Osteocyte (in vitro differentiated cells): Measurements from ENCODE around the gene KRT17. TPM values are rescaled to one million over a fixed set of nuclear protein-coding genes. Genes with fewer than 3 reads are reported as not detected.

Source experiments
- DNase-seq: peaks from one replicate; pipeline ENCODE4 v3.0.0; 2021; ENCODE audit warnings: mixed read lengths; ENCODE audit not compliant: unreplicated experiment; ENCODE audit errors: extremely low spot score
- H3K27ac Mint-ChIP-seq: one replicate; pipeline ENCODE4 v1.8.0; 2021; ENCODE audit warnings: mild to moderate bottlenecking, mixed read lengths; ENCODE audit not compliant: unreplicated experiment
- H3K27me3 Mint-ChIP-seq: one replicate; pipeline ENCODE4 v1.8.0; 2021; ENCODE audit warnings: mixed read lengths; ENCODE audit not compliant: unreplicated experiment
- H3K36me3 Mint-ChIP-seq: one replicate; pipeline ENCODE4 v1.8.0; 2021; ENCODE audit warnings: mixed read lengths; ENCODE audit not compliant: unreplicated experiment
- H3K4me1 Mint-ChIP-seq: one replicate; pipeline ENCODE4 v1.8.0; 2021; ENCODE audit warnings: mixed read lengths; ENCODE audit not compliant: unreplicated experiment
- H3K4me3 Mint-ChIP-seq: one replicate; pipeline ENCODE4 v1.8.0; 2021; ENCODE audit warnings: mild to moderate bottlenecking, moderate library complexity, mixed read lengths; ENCODE audit not compliant: unreplicated experiment
- H3K9me3 Mint-ChIP-seq: one replicate; pipeline ENCODE4 v1.8.0; 2021; ENCODE audit warnings: mixed read lengths; ENCODE audit not compliant: unreplicated experiment
- total RNA-seq: library from RNA; stranded (reverse); gene quantifications from 2 replicates; pipeline ENCODE4 v1.2.1, GENCODE V29; 2021
- TF ChIP-seq, protein P1 (sequence below): fragments of 200-600 bp; sonication (generic); IDR thresholded peaks from 2 replicates; pipeline ENCODE4 v1.5.0; 2021; ENCODE audit warnings: antibody characterized with exemption, mild to moderate bottlenecking, moderate library complexity

Gene KRT17
- total RNA-seq, 1 donor from 2014 or later = 40.5 TPM

DNA sequence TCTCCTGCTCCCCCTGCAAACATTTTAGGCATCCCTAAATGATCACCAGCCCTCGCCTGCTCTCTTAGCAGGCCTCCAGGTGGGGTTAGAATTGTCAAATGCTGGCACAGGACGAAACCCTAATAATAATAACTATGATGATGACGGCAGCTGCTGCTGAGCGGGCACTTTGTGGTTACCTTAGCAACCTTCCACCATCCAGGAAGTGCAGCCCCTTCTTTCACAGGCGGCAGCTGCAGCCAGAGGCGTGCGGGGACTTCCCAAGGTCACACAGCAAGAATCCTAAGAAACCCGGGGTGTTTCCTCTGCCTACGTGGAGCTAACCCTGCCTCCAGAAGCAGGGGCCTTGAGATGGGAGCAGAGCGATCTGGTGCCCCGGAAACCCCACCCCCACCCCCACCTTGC, 41.9 kb upstream of the KRT17 start:
- Mint-ChIP-seq H3K4me3 (peak overlapping the region; percentile 71), H3K4me1 (peaks cover 14% of the 10 kb centered on the region), H3K36me3 (no peaks in the 10 kb centered on the region), H3K9me3 (no peaks in the 10 kb centered on the region), H3K27ac (peak overlapping the region; percentile 95), H3K27me3 (no peaks in the 10 kb centered on the region)
- TF ChIP-seq, protein P1, sequence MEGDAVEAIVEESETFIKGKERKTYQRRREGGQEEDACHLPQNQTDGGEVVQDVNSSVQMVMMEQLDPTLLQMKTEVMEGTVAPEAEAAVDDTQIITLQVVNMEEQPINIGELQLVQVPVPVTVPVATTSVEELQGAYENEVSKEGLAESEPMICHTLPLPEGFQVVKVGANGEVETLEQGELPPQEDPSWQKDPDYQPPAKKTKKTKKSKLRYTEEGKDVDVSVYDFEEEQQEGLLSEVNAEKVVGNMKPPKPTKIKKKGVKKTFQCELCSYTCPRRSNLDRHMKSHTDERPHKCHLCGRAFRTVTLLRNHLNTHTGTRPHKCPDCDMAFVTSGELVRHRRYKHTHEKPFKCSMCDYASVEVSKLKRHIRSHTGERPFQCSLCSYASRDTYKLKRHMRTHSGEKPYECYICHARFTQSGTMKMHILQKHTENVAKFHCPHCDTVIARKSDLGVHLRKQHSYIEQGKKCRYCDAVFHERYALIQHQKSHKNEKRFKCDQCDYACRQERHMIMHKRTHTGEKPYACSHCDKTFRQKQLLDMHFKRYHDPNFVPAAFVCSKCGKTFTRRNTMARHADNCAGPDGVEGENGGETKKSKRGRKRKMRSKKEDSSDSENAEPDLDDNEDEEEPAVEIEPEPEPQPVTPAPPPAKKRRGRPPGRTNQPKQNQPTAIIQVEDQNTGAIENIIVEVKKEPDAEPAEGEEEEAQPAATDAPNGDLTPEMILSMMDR = peak; percentile 14
- DNase-seq = no peak

- TF ChIP-seq, protein P1 = peak; percentile 97
- Mint-ChIP-seq H3K4me3 (peak overlapping the region; percentile 71), H3K36me3 (no peaks in the 10 kb centered on the region), H3K9me3 (no peaks in the 10 kb centered on the region), H3K27me3 (no peaks in the 10 kb centered on the region), H3K4me1 (peaks cover 14% of the 10 kb centered on the region), H3K27ac (peak overlapping the region; percentile 95)
- DNase-seq = peak; percentile 97
These were observed 41.3 kb upstream of the KRT17 start for GRCh38 chr17:41665566-41666236.

DNA sequence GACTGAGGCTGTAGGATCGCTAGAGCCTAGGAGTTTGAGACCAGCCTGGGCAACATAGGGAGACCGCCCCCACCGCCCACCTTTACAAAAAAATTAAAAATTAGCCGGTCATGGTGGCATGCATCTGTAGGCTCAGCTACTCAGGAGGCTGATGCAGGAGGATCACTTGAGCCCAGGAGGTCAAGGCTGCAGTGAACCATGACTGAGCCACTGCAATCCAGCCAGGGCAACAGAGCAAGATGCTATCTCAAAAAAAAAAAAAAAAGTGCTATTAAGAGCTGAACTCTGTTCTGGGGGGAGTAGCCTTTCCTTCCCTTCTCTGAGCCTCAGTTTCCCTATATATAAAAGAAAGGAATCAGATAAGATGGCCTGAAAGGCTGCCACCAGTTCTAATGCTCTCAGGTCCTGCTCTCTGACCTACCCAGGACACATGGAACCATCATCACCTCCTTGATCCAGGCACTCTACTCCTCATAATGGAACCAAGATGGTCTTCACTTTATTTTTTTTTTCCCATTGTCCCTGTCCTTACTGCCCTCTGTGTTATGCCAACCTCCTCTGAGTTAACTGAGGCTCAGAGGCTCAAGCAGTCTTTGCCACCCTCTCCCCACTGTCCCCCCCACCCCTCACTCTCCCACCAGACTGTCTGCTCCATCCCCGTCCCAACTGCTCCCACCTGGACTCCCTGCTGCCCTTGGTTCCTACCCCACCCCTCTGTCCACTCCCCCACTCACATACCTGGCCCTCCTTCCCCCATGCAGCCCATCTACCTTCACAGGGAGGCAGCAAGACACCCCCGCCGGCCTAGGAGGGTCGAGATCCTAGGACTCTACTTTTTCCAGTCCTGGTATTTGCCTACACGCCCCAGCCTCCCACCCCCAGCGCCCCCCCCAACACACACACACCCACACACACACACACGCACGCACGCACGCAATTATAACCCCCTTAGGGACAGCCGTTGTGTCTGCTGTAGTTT, 40.5 kb upstream of the KRT17 start:
- no peaks in the 10 kb centered on the region for H3K27me3 Mint-ChIP-seq
- H3K36me3 Mint-ChIP-seq = no peaks in the 10 kb centered on the region
- no peaks in the 10 kb centered on the region for H3K9me3 Mint-ChIP-seq
- H3K4me3 Mint-ChIP-seq = peak overlapping the region; percentile 71
- DNase-seq = no peak
- no peak overlapping the region for H3K27ac Mint-ChIP-seq
- TF ChIP-seq, protein P1 = no peak
- H3K4me1 Mint-ChIP-seq = peaks cover 14% of the 10 kb centered on the region

DNA sequence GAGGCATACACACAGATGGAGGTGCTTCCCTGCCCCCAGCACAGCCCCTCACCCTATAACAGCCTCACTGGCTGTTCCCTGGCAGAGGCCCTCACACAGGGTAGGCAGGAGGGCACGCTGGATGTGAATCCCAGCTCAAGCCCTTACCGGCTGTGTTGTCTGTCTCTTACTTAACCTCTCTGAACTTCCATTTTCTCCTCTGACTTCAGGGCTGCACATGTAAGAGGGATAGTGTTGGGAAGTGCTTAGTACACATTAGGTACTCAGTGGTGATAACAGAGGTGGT, 39.7 kb upstream of the KRT17 start:
- peaks cover 14% of the 10 kb centered on the region for H3K4me1 Mint-ChIP-seq

More for the DNA sequence above, 39.7 kb upstream of the KRT17 start:
- Mint-ChIP-seq H3K27me3 (no peaks in the 10 kb centered on the region), H3K4me3 (no peak overlapping the region), H3K36me3 (peaks cover 1% of the 10 kb centered on the region), H3K9me3 (no peaks in the 10 kb centered on the region), H3K27ac (no peak overlapping the region)
- TF ChIP-seq, protein P1 = no peak
- DNase-seq = no peak
